ENCODE data around the gene SLCO1B3. TPM values are rescaled to one million over a fixed set of nuclear protein-coding genes. Genes with fewer than 3 reads are reported as not detected.

SLCO1B3 gene
- total and polyA plus RNA-seq, 9 of the 15 experiments (the other 6 are each of a cell fraction or from before 2014, with no cell fraction given): not detected

- FAIRE-seq (no peak), DNase-seq (ENCODE audit: extremely low read depth in 1 of 4, low spot score in 3 of 4) (no peak), ATAC-seq (no peak)
- Histone ChIP-seq H3K27ac (ENCODE audit: extremely low read depth, low read depth, low read length) (no peak overlapping the region), H2AFZ (ENCODE audit: low read depth, low read length) (no peak overlapping the region), H3K4me2 (ENCODE audit: insufficient read depth, low read length) (no peak overlapping the region), H3K4me3 (no peak overlapping the region), H3K9me1 (ENCODE audit: control insufficient read depth, insufficient read depth, low read length) (no peaks in the 10 kb centered on the region), H3K9me3 (replicated peaks; ENCODE audit: control insufficient read depth, insufficient read depth, low read depth, low read length) (no peaks in the 10 kb centered on the region), H3K36me3 (ENCODE audit: control insufficient read depth, insufficient read depth, low read length) (no peaks in the 10 kb centered on the region), H3K27me3 (ENCODE audit: control insufficient read depth in 2 of 2, insufficient read depth in 2 of 2, low read length in 2 of 2) (no peaks in the 10 kb centered on the region), H3K9ac (ENCODE audit: insufficient read depth in 1 of 2, low read depth in 2 of 2, low read length in 2 of 2) (no peak overlapping the region), H3K79me2 (ENCODE audit: control insufficient read depth, insufficient read depth, low read length) (no peaks in the 10 kb centered on the region), H4K20me1 (replicated peaks; ENCODE audit: control insufficient read depth, insufficient read depth, low read length) (no peaks in the 10 kb centered on the region), H3K4me1 (replicated peaks in 1 of 2; ENCODE audit: control insufficient read depth in 2 of 2, insufficient read depth in 2 of 2, low read length in 2 of 2) (no peaks in the 10 kb centered on the region)
- WGBS (ENCODE audit: insufficient coverage, low coverage, missing lambda C conversion rate): 0% methylated on average over 1 of the region's 1 CpG
- intact Hi-C loops (cut with micrococcal nuclease) (no loop called here), in situ Hi-C loops (cut with MboI) (no loop called here)
- ChIA-PET POLR2A (no interaction called here), CTCF (ENCODE audit: low intra/inter-chr PET ratio) (no interaction called here)
- TF ChIP-seq CHD2 (IDR thresholded peaks at IDR 0.05; ENCODE audit: low read depth, low read length): no peak
- TF ChIP-seq ZNF512 (tag; IDR thresholded peaks at IDR 0.05): no peak
- TF ChIP-seq PCBP2 (IDR thresholded peaks at IDR 0.05; ENCODE audit: low read depth, low read length, poor library complexity, severe bottlenecking): no peak
- TF ChIP-seq CCNT2 (IDR thresholded peaks at IDR 0.05; ENCODE audit: borderline replicate concordance, extremely low read depth, insufficient read length, low read depth, low read length): no peak
- no peak for TF ChIP-seq ZNF449 (CRISPR knock-in tag; IDR thresholded peaks at IDR 0.05)
- TF ChIP-seq MAFK (IDR thresholded peaks at IDR 0.05; ENCODE audit: low read length): no peak
- no peak for TF ChIP-seq CC2D1A (IDR thresholded peaks at IDR 0.05)
- no peak for TF ChIP-seq BMI1 (IDR thresholded peaks at IDR 0.05; ENCODE audit: low read length)
- no peak for TF ChIP-seq MYBL2 (IDR thresholded peaks at IDR 0.05; ENCODE audit: low read depth)
- no peak for TF ChIP-seq MYBL2 (CRISPR knock-in tag; IDR thresholded peaks at IDR 0.05; ENCODE audit: borderline replicate concordance)
- no TSS peak for BruUV-seq (replicated peaks)
Measured at GRCh38 chr12:20917819-20918218, 107.3 kb downstream of the SLCO1B3 start.
